GM18909 (cell line): ENCODE results near the gene FGGY.
"Not testable (repeated sequence)": the region's sequence is repeated elsewhere in the genome, so short reads cannot be mapped to it uniquely, and the experiment has no call there.

Source experiments
- ATAC-seq: cut with Tn5 transposase; IDR thresholded peaks from one replicate; pipeline ENCODE4 v1.9.1; 2021; ENCODE audit warnings: mild to moderate bottlenecking; ENCODE audit not compliant: unreplicated experiment, poor library complexity

The FGGY gene

DNA sequence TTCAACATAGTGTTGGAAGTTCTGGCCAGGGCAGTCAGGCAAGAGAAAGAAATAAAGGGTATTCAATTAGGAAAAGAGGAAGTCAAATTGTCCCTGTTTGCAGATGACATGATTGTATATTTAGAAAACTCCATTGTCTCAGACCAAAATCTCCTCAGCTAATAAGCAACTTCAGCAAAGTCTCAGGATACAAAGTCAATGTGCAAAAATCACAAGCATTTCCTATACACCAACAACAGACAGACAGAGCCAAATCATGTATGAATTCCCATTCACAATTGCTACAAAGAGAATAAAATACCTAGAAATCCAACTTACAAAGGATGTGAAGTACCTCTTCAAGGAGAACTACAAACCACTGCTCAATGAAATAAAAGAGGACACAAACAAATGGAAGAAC lies 168.6 kb downstream of the FGGY start:
- ATAC-seq = not testable (repeated sequence)

DNA sequence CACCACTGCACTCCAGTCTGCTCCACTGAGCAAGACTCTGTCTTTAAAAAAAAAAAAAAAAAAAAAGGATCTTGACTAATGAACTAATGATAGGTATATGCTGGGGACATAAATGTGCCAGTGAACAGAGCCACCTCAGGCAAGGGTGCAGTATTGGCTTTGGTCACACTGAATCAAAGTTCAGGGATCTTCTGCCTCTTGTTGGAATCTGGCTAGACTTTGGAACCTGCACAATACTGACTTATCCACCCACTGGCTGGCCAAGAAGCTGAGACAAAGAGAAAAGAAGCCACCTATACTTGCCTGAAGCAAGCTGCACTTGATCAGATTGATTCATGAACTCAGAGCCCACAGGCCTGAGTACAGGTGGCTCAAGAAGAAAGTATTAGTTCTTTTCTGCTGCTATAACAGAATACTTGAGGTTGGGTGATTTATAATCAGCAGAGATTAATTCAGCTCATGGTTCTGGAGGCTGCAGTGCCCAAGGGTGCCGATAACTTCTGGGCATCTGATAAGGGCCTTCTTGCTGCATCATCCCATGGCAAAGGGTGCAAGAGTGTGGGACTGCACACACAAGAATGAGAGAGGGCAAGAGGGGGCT lies 172.0 kb downstream of the FGGY start:
- no peak for ATAC-seq

DNA sequence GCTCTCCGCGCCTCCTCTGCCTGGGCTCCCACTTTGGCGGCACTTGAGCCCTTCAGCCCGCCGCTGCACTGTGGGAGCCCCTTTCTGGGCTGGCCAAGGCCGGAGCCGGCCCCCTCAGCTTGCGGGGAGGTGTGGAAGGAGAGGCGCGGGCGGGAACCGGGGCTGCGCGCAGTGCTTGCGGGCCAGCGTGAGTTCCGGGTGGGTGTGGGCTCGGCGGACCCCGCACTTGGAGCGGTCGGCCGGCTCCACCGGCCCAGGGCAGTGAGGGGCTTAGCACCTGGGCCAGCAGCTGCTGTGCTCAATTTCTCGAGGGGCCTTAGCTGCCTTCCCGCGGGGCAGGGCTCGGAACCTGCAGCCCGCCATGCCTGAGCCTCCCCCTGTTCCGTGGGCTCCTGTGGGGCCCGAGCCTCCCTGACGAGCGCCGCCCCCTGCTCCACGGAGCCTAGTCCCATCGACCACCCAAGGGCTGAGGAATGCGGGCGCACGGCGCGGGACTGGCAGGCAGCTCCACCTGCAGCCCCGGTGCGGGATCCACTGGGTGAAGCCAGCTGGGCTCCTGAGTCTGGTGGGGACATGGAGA lies 175.2 kb downstream of the FGGY start:
- ATAC-seq = not testable (repeated sequence)

DNA sequence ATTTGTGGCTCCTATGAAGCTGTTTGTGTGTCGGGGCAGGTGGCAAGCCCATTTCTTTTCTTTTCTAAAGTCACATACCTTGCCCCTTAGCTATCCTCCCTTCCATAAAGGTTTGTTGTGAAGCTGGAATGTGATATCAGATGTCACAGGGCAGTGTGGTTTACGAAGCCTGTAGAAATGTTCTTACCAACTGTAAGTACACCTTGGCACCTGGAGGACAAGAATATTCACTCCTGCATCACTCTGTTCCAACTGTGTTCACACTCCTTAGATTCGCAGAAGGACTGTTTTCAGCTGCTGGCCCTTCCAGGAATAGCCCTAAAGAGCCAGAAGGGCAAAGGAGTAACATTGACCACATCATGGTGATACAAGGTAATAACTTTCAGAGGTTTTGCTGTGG lies 176.9 kb downstream of the FGGY start:
- no peak for ATAC-seq

DNA sequence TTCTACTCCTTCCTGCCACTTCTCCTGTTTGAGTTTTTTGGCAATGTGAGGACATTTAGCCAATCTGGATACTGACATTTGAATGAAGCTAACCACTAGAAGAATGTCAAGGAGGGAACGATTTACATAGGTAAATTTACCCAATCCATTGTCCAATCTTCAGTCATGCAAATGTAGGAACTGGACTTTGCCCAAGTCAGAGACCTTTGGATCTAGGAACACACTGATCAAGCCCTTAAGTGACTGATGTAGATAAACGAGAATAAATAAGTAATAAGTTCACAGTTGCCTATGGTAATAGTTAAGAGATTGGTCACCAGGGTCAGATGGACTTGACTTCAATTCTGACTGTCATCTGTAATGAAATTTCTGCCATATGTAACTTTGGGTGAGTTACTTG lies 177.6 kb downstream of the FGGY start:
- no peak for ATAC-seq

DNA sequence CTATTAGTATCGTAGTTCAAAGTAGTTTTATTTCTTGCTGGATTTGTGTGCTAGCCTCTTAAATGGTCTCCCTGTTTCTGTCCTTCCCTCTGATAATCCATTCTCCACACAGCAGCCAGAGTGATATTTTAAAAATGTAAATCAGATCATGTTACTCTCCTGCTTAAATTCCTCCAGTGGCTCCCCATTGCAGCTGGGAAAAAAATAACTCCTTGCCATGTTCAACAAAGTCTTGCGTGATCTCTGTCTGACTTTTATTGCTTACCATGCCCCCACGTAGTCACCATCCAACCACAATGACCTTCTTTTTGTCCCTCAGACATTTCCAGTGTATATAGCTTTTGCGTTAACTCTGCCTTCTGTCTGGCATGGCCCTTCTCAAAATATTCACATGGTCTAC lies 178.8 kb downstream of the FGGY start:
- ATAC-seq = no peak

DNA sequence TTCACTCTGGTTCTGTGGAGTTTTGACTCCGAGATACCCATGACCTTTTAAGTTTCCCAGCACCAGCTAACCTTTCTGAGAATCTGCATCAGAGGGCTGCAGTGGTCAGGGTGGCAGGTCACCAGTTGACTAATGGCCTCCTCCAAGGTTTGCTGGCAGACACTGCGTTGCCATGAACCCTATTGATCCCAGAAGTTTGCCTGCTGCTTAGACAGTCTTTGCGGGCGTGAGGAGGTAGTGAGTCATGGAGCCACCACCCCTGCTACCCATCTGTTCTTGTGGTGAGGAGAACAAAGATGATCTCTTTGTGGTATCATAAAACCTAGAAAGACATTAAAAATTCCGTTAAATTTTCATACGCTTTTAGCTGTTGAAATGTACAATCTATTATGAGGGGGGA lies 180.4 kb downstream of the FGGY start:
- ATAC-seq = no peak

DNA sequence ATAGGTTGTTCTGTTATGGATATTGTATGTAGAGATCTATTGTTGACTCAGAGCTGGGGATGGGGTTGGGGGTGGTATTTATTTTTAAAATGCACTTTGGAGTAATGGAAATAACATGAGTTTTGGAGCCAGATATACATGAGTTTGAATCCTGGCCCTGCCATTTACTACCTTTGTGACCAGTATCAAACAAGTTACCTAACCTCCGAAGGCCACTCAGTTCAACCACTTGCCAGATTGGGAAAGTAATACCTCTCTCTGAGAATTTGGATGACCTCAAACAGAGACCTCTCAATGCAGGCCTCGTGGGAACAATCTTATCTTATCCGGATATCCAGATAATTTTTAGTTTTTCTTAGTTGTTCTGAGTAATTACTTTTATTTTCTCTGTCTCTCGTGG lies 181.0 kb downstream of the FGGY start:
- no peak for ATAC-seq

DNA sequence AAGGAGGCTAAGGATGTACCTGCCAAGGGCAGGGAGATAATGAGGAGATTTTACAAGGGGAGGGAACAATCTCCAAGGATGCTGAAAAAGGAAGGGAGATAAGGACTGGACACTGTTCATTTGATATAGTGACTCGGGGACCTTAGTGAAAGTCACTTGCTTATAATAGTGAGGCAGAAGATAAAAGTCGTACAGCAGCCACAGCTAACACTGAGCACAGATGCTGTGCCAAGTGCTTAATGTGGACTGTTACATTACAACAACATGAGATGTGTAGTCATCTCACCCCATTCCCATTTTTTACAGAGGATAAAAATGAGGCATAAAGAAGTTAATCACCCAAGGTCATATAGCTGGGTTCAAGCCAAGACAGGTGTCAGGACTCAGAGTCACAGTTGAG lies 181.9 kb downstream of the FGGY start:
- no peak for ATAC-seq

DNA sequence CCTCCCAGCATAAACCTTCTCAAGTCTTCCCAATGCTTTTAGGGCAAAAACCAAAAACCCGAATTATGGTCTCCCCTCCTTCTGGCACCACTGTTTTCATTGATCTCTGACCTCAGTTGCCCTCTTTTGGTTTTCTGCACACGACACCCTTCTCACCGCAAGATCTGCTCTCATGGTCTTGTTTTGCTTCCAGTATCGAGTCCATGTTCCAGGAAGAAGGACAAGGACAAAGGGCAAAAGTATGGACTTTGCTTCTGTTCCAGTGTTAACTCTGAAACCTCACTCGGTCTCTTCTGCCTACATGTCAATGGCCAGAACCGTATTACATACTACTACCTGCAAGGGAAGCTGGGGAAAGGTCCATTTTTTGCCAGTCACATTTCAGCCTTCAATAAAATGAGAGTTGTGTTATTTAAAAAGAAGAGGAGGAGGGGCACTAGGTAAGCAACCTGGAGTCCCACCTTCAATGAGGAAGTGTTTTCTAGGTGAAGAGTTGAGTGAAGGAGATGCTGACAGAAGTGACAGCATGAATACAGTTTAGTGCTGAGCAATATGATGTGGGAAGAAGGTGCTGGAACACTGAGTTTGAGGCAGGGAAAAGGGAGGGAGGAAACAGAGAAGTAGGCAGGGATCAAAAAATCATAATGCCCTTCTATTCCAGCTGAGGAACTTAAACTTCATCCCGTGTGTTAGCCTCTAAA lies 183.4 kb downstream of the FGGY start:
- no peak for ATAC-seq

DNA sequence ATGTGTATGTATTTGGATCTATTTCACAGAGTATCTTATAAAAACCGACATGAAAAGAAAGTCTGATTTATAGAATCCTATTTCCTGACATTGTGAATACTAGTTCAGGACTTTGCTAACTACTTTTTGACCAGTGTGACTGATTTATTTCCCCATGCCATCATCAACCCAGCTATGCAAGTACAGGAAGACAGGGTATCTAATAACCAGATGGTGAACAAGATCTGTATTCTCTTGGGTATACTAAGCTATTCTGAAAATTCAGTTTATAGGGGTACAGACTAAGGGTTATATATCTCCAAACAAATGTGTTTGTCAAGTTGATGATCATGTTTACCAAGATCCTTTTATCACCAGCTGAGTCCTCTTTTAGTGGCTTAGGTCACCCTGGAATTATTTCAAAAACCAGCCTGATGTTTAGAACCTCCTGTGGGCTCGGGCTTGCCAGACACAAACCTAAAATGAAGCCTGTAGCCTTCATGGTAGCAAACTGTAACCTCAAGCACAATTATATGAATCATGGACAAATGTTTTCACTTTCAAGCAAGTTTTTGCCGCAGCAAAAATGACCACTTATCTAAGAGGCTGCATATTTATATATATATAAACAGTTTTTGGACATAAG lies 185.1 kb downstream of the FGGY start:
- no peak for ATAC-seq

DNA sequence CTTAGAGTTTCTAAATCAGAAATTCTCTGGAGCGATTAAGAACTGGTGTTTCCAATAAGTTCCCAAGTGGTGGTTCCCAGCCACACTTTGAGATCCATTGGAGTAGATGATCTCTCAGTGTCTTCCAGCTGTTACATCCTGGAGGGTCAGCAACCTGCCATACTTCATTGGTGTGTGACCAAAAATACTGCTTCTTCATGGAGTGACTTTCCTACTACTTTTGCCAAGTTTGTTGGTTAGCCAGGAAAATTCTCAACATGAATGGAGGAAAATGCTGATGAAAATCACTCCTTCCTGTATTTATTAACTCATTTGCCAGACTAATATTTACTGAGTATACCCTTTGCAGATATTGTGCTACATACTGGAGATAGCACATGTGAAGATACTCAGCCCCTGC lies 186.1 kb downstream of the FGGY start:
- ATAC-seq = no peak

DNA sequence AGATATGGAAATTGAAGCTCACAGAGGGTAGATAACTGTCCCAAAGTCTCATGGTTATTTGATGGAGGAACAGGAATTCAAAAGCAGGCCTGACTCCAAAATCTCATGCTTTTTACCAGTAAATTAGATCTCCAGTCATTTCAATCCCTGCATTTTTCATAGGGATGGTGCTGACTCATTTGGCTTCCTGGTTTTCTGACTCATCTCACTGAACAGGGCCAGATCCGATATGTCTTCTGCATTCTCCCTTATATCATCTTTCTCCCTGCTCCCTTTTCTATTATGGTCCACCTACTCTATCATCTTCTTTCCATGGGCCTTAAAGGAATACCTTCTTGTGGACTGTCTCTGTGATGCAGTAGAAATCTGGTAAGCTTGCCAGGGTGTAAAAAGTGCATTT lies 187.2 kb downstream of the FGGY start:
- ATAC-seq = no peak

DNA sequence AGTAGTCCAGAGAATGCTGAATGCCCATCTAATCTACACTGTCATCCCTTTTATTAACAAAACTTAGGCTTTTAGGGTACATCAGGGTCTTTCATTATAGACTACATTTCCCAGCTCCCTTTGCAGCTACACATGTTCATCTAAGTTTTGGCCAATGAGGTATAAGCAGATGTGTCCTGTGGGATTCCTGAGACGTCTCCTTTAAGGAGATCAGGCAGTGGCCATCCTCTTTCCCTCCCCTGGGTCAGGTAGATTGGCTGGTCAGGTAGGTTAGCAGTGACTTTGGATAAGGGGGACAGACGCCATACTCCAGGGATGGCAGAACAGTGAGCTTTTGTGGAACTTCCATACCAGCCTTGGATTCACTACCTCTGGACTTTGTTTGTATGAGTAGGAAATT lies 188.3 kb downstream of the FGGY start:
- ATAC-seq = no peak

DNA sequence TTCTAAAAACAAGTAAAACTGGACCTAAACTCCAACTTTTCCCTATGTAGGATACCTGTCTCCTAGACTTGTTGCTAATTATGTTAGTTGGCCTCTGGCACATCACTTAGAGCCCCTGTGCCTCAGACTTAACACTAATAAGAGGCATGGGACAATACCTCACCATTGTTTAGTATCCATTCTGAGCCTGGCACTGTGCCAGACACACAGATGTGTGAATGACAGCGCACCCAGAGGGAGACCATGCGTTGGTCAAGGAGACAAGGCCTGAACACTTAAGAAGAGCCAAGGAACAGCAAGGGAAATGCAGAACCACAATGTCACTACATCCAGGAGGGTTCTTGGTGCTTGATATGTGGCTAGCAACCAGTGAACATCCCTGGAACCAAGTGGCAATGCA lies 189.1 kb downstream of the FGGY start:
- ATAC-seq = no peak

DNA sequence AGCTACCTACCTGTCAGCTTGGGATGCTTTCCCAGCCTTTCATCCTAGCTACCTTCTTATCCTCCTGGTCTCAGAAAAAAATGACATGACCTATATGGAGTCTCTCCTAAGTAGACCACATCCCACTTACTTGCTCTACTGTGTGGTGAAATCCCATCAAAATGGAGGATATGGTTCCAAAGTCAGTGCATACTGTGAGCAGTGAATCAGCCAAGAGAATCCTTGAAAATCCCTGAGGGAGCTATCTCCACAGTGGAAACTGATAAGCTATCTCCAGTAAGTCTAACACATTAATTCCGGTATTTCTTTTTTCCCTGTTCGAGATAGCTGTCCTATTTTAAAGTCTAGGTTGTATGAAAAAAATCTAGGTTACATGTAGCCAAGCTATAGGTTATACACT lies 189.7 kb downstream of the FGGY start:
- ATAC-seq = no peak

DNA sequence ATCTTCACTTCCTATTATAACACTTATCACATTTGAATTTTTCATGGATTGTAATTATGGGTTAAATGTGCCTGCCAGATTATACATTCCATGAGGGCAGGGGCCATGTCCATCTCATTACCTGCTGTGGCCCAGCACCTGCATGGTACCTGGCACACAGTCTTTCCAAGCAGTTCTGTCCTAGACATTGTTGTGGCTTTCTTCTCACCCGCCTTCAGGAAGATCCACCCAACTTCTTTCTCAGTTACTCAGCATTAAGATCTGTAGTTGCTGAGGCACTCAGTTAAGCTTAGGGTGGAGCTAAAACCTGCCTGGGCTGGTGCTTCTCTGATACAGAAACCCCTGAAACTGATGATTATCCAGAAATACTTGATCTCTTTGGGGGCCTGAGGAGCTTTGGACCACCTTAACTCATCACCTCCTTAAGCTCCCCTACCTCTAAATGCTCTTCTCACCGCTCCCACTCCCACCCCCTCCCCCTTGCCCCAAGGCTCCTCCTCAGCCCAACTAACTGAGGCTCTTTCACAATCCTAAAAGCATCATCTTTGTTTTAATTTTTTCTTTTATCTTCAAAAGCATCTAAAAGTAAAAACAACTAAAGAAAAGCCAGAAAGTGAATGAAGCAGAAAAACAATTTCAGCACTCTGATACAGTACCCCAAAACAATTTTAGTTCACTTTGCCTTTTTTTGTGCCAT lies 190.6 kb downstream of the FGGY start:
- no peak for ATAC-seq

DNA sequence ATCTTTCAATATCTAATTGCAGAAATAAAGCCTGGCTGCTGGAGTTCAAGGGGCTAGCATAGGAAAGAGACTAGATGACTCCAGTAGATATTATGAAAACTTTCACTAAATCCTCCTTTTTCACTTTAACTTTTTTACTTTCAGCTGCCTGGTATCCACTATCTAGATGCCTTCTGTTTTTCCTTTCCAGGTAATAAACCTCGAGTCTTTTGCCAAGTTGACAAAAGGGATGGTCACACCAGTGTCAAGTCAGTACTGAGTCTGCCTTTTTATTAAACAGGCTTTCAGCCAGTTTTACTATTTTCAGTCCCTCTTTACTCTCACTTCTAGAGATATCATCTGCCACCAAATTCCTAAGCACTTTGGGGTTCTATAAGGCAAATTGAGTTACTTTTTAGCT lies 195.6 kb downstream of the FGGY start:
- no peak for ATAC-seq

DNA sequence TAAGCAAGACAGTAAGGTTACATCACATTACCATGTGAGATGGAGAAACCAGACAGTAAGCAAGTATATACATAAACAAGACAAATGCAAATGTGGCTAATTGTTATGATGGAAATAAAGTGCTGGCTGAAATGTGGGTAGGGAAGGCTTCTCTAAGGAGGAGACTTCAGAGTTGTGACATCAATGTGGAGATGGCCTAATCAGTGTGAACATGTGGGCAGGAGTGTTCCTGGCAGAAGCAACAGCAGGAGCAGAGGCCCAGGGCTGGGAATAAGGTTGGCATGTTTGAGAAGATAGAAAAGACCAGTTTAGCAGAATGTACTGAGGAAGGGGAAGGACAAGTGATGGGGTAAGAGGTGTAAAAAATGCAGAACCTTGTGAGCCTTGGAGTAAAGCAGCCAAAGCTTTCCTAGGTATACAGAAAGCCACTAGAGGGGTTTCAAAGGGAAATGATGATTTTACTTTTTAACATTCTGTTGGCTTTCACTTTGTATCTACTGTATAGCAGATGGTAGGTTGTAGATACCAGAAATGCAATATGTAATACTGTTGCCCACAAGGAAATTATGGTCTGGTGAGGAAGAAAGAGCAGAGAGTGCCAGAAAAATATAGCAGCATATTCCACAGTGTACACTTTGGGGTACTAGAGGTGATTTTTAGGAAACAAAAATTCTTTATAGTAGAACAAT lies 197.4 kb downstream of the FGGY start:
- no peak for ATAC-seq

DNA sequence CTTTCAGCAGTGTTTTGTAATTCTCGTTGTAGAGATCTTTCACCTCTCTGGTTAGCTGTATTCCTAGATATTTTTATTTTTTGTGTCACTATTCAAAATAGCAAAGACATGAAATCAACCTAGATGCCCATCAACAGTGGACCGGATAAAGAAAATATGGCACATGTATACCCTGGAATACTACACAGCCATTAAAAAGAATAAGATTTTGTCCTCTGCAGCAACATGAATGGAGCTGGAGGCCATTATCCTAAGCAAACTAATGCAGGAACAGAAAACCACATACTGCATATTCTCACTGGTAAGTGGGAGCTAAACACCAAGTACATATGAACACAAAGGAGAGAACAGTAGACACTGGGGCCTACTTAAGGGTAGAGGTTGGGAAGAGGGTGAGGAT lies 199.3 kb downstream of the FGGY start:
- not testable (repeated sequence) for ATAC-seq
